ENCODE results near the gene HMCES.

HMCES gene, protein sequence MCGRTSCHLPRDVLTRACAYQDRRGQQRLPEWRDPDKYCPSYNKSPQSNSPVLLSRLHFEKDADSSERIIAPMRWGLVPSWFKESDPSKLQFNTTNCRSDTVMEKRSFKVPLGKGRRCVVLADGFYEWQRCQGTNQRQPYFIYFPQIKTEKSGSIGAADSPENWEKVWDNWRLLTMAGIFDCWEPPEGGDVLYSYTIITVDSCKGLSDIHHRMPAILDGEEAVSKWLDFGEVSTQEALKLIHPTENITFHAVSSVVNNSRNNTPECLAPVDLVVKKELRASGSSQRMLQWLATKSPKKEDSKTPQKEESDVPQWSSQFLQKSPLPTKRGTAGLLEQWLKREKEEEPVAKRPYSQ

DNA sequence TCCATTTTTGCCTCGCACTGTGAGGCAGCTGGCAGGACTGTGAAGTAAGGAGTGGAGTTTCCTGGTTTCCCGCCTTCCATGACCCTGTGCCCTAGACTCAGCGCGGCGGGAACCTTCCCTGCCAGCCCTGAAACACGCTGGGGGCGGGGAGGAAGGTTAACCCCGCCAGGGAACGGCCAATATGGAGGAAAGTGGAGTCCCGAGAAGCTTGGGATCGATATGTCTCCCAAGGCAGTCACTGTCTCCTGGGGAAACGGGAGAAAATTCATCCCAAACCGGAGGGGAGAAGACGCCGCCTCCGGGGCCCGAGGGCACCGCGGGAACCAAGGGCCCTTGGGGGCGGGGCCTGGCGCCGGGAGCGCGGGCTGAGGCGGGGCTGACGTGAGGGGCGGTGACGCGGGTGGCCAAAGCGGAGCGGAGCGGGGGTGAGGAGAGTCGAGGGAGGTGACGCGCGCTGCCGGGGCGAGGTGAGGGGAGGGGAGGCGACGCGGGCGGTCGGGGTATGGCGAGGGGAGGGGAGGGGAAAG lies at the start of gene HMCES:
TSS of gene HMCES (plus strand) at position 432 of the 527 bp plus-strand sequence. CDS start 863 bp downstream, outside the sequence.
- peak; percentile 78 to 83 for DNase-seq

DNA sequence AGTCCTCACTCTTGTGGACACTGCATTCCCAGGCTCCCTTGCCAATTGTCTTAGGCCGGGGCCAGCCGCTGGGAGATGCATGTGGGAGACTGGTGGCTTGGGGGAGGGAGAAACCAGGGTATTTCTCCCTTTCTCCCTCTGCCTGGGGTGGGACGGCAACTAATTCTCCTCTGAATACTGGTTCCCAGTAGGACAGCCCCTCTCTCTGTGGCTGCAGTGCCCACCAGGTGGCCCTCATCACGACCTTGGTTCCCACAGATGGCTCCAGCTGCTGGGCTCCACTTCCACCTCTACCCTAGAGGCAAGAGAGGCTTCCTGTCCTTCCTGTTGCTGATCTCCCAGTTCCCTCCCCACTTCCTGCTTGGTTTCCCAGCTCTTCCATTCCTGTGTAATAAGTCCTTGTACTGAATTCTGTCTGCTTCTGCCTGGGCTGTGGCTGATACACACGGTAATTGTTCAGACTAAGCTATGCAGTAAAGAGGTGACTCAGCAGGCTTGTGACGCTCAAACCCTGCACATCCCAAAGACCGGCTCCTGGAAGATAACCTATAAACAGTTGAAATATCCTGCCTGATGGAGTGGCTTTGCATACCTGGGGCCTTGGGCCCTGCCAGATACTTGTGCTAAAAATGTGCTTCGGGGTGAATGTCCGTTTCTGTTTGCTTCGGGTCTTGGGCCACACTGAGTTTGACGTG lies 49.6 kb upstream of the HMCES start:
- DNase-seq, result no peak

DNA sequence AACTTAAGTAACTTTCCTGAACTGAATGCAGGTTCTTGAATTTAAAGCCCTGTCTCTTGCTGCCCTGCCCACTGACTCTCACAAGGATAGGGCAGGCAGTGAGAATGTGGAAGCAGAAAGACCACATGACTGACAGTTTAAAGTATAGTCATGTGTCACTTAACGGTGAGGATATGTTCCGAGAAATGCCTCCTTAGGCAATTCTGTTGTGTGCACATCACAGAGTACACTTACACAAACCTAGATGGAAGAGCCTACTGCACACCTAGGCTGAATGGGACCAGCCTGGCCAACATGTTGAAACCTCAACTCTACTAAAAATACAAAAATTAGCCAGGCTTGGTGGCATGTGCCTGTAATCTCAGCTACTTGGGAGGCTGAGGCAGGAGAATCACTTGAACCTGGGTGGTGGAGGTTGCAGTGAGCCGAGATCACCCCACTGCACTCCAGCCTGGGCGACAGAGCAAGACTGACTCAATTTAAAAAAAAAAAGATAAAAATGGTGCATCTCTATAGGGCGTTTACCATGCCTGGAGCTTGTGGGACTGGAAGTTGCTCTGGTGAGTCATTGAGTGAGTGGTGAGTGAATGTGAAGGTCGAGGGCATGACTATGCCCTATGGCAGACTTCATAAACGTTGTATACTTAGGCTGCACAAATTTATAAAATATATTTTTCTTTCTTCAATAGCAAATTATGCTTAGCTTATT lies 48.2 kb upstream of the HMCES start:
- no peak for DNase-seq

DNA sequence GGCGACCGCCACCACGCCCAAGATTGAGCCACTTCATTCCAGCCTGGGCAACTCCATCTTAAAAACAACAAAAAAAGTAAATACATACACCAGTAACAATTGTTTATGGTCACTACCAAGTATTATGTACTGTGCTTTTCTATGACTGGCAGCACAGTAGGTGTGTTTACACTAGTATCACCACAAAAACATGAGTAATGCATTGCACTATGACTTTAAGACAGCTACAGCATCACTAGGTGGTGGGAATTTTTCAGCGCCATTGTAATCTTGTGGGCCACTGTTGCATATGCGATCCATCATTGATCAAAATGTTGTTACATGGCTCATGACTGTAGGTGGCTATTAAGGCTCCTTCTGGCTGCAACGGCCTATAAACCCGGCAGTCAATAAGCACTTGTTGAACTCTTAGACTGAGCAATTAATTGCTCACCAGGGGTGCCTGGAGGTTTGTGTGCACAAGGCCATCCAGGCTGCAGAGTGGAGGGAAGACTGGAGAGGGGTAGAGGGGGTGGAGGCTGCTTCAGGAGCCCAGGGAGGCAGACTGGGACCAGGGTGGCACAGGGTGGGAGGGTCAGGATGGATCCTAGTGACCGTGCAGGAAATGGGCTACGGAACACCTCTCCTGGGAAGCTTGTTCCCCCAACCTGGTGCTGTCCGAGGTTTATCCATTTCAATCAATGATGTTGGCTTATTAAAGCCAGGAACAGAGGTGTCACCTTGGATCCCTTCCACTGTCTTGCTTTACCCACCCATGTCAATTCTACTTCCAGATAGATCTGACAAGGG lies 47.1 kb upstream of the HMCES start:
- no peak for DNase-seq

DNA sequence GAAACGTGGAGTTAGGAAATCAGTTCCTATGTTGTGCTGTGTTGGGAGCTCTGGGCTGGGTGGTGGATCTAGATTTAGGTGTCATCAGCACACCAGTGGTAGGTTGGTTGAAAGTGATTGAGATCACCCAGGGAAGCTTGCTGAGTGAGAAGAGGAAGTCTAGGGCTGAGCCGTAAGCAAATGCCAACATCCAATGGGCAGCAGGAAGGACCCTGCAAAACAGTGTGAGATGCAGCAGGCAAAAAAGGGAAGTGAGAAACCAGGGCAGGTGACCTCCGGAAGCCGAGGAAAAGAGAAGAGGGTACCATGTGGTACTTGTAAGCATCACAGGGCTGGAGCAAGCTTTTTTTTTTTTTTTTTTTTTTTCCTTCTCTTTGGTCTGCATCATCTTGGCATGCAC lies 45.1 kb upstream of the HMCES start:
- no peak for DNase-seq

DNA sequence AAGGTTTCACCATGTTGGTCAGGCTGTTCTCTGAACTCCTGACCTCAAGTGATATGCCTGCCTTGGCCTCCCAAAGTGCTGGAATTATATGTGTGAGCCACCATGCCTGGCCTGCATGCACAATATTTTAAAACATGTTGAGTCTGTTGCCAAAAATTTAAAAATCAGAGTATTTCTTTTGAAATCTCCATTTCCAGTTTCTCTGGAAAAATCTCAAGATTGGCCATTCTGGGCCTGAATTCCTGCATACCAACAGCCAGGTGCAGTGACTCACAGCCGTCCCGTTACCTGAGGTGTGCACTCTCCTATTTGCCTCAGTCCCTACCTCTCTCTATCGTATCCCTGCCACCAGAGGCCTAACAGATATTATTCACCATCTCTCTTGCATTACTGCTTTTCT lies 44.2 kb upstream of the HMCES start:
- no peak for DNase-seq

DNA sequence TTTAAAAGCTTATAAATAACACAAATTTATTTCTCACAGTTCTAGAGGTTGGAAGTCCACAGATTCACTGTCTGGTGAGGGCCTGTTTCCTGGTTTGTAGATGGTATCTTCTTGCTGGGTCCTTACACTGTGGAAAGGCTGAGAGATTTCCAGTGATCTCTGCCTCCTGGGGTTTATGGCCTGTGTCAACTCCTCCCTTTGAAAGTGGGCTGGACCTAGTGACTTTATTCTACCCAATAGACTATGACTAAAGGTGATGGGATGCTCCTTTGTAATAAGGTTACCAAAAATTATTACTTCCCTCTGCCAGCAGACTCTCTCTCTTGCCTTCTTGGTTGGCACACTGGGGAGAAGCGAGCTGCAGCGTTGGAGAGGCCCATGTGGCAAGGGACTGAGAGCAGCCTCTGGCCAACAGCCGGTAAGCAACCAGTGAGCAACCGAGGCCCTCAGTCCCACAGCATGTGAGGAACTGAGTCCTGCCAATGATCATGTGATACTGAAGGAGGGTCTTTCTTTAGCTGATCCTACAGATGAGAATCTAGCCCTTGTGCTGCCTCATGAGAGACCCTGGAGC lies 43.2 kb upstream of the HMCES start:
- DNase-seq, result no peak

DNA sequence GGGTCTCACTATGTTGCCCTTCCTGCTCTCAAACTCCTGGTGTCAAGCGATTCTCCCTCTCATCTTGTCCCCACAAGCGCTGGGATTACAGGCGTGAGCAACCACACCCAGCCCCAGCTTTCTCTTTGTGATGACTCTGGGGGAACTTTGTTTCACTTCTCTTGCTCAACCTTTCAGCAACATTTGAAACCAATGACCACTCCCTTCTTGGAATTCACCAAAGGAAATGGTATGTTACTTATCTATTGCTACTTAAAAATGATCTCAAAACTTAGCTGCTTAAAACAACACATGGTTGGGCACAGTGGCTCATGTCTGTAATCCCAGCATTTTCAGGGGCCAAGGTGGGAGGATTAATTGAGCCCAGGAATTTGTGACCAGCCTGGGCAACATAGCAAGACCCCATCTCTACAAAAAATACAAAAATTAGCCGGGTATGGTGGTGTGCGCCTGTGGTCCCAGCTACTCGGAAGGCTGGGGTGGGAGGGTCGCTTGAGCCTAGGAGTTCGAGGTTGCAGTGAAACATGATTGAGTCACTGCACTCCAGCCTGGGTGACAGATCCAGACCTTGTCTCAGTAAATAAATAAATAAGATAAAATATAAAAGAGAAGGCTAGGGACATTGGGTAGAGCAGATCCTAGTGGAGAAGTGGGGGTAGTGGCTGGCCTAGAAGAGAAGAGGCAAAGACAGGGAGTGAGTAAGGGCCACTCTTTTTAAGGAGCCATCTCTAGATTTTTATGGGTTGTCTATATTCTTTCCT lies 39.5 kb upstream of the HMCES start:
- no peak for DNase-seq

DNA sequence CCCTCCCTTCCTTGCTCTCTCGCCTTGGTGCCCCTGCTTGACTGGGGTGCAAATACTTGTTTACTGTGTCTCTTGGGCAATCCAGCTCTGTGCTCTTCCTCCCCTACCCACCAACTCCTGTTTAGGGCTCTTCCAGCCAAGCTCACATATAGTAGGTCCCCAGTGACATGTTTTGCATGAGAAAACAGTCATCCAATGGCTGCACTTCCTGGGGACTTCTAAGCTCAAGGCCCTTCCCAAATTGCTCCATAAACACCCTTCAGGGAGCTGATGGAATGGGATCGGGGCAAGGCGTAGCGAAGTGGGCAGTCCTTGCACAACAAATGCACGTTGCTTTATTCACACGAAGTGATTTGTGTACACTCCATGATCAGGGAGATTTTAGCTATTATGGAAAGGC lies 38.7 kb upstream of the HMCES start:
- no peak for DNase-seq

DNA sequence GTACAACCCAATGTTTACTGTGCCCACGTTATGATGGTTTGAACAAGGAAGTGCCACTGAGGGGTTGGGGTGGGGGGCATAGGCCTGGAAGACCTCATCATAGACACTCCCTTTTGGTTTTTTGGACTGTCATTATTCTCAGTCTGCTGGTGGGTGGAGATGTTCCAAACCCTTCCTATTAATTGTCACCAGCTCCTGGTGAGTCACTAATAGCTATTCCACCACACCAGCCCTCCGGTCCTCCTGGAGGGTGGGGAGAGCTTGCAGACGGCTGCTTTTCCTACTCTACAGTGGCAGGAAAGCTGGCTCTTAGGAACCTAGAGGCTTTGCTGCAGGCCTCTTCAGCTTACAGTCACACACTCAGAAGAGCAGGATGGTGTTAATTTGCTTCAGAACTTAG lies 38.2 kb upstream of the HMCES start:
- no peak for DNase-seq

DNA sequence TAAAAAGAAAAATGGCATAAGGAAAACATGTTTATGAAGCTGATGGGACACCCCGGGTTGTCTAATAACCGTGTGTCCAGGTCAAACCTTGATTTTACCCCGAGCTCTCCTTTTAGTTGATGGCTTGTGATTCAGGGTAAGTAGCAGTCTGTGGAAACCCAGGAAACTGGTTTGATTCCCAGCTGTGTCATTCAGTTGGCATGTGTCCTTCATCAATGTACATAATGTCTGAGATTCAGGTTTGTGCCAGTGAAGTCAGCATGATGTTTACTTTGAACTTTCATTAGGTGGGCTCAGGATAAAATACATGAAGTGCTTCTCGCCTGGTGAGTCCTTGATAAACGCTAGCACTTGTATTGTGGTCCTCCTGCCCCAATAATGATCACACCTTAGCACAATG lies 33.5 kb upstream of the HMCES start:
- DNase-seq, result no peak

DNA sequence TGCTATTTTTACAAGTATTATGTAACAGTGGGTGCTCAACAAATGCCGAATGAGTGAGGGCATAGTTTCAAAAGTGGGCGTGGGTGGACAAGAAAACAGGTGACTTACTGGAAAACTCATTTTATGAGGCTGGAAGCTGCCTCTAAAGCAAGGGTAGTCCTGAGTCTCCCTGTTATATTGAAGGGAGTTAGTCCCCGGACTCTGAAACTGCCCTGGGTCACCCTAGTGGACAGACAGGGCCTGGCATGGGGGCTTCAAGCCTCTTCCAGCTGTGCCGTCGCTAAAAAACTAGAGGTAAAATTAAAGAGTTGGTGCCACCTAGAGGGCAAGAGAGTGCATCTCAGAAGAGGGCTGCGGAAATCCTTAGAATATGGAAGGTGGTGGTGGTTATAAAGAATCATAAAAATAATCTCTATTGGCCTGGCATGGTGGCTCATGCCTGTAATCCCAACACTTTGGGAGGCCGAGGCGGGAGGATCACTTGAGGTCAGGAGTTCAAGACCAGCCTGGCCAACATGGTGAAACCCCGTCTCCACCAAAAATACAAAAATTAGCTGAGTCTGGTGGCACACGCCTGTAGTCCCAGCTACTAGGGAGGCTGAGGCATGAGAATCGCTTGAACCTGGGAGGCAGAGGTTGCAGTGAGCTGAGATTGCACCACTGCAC lies 32.9 kb upstream of the HMCES start:
- DNase-seq, result peak; percentile 5 to 25

DNA sequence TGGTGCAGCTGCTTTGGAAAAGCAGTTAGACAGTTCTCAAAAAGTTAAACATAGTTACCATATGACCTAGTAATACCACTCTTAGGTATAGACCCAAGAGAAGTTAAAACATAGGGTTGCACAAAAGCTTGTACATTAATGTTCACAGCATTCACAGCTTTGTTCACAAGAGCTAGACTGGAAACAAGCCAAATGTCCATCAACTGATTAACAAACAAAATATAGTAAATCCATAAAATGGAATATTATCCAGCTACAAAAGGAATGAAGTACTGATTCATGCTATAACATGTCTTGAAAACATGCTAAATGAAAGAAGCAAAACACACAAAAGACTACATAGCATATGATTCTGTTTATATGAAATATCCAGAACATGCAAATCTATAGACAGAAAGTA lies 32.0 kb upstream of the HMCES start:
- no peak for DNase-seq

DNA sequence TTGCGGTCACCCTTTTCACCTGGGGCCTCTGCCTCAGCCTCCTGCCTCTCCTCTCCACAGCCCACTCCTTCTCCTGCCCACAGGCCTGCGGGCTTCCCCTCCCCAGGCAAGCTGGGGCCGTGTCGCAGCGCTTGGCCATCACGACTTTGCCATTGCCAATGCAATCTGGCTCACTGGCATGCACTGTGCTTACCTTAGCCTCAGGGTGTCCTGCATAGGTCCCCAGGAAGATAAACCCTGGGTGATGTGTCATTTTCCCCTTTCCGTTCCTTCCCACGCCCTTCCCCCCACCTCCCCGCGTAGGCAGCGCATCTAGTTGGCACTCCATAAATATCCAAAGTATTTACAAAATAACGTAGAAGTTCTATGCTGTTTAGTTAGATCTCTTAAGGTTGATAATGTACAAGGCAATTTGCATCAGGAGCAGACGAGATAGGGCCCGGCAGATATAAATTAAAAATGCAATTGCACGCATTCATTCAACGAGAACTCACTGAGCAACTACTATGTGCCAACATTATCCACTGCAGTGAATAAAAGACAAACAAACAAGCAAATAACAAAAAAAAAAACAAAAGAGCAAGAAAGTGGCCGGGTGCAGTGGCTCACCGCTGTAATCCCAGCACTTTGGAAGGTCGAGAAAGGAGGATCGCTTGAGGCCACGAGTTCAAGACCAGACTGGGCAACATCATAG lies 30.2 kb upstream of the HMCES start:
- DNase-seq, result no peak

DNA sequence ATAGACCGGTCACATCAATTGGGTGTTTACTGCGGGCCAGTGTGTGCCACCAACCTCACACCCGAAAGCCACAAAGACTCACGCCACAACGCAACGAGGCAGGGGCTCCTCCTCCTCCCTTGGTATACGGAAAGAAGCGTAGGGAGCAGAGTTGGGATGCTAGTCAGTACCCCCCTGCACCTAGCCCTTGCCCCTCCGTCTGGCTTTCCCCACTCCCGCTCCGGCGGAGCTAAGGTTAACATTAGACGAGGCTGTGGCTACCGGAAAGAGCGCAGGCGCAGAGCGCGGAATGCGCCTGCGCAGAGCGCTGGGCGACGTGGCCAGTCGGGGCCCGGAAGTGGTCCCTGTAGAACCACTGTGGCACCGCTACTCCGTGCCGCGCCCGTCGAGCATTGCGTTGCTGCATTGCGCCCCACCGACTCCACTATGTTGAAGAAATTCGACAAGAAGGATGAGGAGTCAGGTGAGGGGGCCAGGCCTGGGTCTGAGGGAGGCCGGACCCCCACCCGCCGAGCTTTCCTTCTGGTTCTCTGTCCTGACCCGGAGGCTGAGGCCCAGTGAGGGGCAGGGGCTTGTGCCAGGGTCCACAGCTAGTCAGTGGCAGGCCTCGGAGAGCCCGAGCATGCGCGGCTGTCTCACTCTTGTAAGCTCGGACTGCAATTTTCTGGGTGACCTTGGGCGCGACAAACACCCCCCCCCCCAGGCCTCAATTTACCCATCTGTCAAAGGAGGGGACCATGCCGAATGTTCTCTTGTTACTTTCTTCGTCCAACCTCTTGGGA lies 29.2 kb upstream of the HMCES start, which contains the start of gene COPG1:
TSS of gene COPG1 (plus strand) at position 323 of the 782 bp plus-strand sequence. CDS start at position 427, 104 bp downstream.
- peak; percentile 68 to 78 for DNase-seq

DNA sequence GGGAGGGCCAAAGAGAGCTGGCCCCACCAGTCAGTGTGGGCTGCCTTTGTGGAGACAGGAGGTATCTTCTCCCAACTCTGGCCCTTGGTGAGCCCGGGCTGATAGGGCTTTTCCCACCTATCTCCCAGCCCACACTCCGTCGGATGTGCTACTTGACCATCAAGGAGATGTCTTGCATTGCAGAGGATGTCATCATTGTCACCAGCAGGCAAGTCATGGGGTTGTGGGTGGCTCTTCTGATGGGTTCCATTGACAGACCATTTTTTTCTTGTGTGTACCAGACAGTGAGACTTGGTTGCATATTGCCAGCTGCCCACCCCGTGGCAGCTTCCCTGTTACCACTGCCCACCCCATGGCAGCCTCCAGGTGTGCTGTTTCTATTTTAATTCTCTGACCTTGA lies 25.9 kb upstream of the HMCES start:
- no peak for DNase-seq

DNA sequence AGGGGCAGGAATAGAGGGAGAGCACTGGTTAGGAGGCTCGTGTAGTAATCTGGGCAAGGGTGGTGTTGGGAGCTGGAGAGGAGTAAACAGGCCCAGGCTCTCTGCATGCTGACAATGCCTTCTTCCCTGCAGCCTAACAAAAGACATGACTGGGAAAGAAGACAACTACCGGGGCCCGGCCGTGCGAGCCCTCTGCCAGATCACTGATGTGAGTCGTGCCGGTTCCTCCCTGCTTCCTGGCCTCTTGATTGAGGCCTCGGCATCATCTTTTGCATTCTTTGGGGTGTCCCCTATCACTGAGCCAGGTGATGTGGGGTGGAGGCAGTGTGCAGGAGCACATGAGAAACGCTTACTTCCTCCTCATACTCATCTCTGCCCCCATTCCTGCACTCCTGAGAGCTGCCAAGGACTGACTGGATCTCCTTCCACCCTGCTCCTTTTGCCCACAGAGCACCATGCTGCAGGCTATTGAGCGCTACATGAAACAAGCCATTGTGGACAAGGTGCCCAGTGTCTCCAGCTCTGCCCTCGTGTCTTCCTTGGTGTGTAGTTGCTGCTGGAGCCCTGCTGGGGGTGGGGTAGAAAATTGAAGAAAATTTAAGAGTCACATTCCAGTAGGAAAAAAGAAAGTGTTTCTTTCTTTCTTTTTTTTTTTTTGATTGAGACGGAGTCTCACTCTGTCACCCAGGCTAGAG lies 24.0 kb upstream of the HMCES start:
- DNase-seq, result no peak

DNA sequence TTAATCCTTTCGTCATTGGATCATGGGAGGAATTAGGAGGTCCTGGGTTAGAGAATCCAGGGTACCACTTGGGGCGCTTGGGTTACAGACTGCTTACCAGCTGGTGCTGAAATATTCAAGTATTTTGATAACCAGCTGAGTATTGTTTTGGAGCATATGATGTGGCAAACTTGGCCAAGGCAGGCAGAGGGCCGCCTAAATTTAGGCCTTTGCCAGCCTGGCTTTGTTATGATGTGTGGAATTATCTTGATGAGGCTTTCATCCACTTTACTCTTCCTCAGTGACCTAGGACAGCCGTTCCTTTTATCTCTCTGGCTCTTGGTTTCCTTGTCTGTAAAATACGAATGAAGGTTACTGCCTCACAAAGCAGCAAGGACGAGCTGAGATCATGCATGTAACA lies 22.4 kb upstream of the HMCES start:
- no peak for DNase-seq

DNA sequence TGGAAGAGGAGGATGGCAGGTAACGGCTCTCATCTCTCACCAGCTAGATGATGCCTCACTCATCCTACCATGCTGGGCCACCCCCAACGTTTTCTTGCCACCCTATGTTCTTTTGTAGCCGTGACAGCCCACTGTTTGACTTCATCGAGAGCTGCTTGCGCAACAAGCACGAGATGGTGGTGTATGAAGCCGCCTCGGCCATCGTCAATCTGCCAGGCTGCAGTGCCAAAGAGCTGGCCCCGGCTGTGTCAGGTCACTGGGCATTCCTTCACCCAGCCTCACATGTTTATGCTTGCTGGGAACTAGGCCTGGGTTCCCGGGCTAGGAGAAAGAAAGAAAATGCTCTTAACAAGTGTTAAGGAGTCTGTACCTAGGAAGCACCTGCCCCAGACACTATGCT lies 21.1 kb upstream of the HMCES start:
- DNase-seq, result no peak
